Chondrocyte (in vitro differentiated cells): ENCODE results near the gene CSF3R. TPM values are rescaled to one million over a fixed set of nuclear protein-coding genes. Genes with fewer than 3 reads are reported as not detected.
A peak's percentile ranks its signal among the peaks of the same experiment; 100 is the strongest.

ENCODE experiments used
- DNase-seq: peaks from one replicate; pipeline ENCODE4 v3.0.0; 2021; ENCODE audit warnings: mixed read lengths, low spot score
- H3K27ac Mint-ChIP-seq: one replicate; pipeline ENCODE4 v1.8.0; 2021; ENCODE audit warnings: mild to moderate bottlenecking, moderate library complexity, mixed read lengths; ENCODE audit not compliant: unreplicated experiment
- H3K27me3 Mint-ChIP-seq: 2 replicates; pipeline ENCODE4 v1.8.0; 2021; ENCODE audit warnings: low read depth, mixed read lengths
- H3K36me3 Mint-ChIP-seq: 2 replicates; pipeline ENCODE4 v1.8.0; 2021; ENCODE audit warnings: low read depth, mixed read lengths
- H3K4me1 Mint-ChIP-seq: 2 replicates; pipeline ENCODE4 v1.8.0; 2021; ENCODE audit warnings: low read depth, mild to moderate bottlenecking, mixed read lengths
- H3K4me3 Mint-ChIP-seq: one replicate; pipeline ENCODE4 v1.8.0; 2021; ENCODE audit warnings: mild to moderate bottlenecking, moderate library complexity, mixed read lengths; ENCODE audit not compliant: unreplicated experiment
- H3K9me3 Mint-ChIP-seq: 2 replicates; pipeline ENCODE4 v1.8.0; 2021; ENCODE audit warnings: low read depth, mixed read lengths
- CTCF ChIP-seq: fragments of 200-600 bp; sonication (generic); IDR thresholded peaks from 2 replicates; pipeline ENCODE4 v1.5.0; 2021; ENCODE audit warnings: antibody characterized with exemption, mild to moderate bottlenecking, moderate library complexity
- total RNA-seq: library from RNA; stranded (reverse); gene quantifications from 3 replicates; pipeline ENCODE4 v1.2.1, GENCODE V29; 2021

The CSF3R gene
- total RNA-seq, 1 donor from 2014 or later: not detected

DNA sequence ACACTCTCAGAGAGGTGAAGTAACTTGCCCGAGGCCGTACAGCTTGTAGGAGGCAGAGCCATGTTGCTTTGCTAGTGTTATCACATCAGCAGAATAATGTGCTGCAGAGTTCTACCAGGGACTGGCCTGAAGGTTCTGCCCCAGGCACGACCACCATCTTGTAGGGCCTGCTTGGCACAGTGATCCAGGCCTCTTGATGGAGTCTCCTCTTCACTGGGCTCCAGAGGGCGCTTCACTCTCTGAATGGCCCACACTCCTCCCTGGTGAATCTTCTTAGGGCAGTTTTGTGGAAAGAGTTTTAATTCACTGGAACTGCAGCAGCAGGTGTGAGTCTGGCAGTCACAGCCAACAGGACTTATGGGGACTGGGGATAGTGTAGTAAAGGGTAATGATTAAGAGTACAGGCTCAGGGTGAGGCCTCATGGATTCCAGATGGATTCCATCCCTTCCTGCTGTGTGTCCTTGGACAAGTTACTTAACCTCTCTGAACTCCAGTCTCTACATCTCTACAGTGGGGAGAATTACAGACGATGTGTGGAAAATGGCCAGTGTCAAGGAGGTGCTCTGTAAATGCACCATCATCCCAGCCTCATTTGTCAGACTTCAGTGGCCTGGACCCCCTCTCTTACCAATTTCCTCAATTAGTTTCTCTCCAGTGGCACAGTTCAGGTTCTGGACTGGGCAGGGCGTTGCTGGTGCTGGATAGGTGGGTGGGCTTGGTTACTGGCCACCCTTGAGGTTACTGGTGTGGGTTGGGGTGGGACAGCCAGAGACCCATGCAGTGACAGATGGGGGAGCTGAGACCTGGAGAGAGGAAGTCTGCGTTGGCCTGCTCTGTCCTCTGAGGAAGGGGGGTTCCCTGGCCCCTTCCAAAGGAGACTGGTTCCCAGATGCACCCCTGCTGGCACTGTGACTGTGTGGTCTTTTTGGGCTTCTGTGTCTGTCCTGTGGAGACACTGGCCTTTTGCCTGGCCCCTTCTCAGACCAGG, 45.9 kb upstream of the CSF3R start:
- H3K4me3 Mint-ChIP-seq: no peak overlapping the region
- no peak for DNase-seq
- no peaks in the 10 kb centered on the region for H3K36me3 Mint-ChIP-seq
- H3K4me1 Mint-ChIP-seq: no peaks in the 10 kb centered on the region
- no peak overlapping the region for H3K27ac Mint-ChIP-seq
- TF ChIP-seq CTCF: peak; percentile 24
- peaks cover 6% of the 10 kb centered on the region for H3K9me3 Mint-ChIP-seq
- peaks cover 17% of the 10 kb centered on the region for H3K27me3 Mint-ChIP-seq

GRCh38 chr1:36525166-36525565, 42.5 kb upstream of the CSF3R start:
- no peaks in the 10 kb centered on the region for H3K9me3 Mint-ChIP-seq
- no peaks in the 10 kb centered on the region for H3K36me3 Mint-ChIP-seq
- TF ChIP-seq CTCF: no peak
- peaks cover 5% of the 10 kb centered on the region for H3K27me3 Mint-ChIP-seq
- no peak for DNase-seq
- H3K4me3 Mint-ChIP-seq: no peak overlapping the region
- no peak overlapping the region for H3K27ac Mint-ChIP-seq
- H3K4me1 Mint-ChIP-seq: no peaks in the 10 kb centered on the region

GRCh38 chr1:36524359-36525062, 41.8 kb upstream of the CSF3R start:
- Mint-ChIP-seq H3K27ac (no peak overlapping the region), H3K36me3 (no peaks in the 10 kb centered on the region)
- DNase-seq: no peak

GRCh38 chr1:36523850-36524249, 41.1 kb upstream of the CSF3R start:
- Mint-ChIP-seq H3K36me3 (no peaks in the 10 kb centered on the region), H3K4me3 (no peak overlapping the region), H3K9me3 (no peaks in the 10 kb centered on the region), H3K4me1 (no peaks in the 10 kb centered on the region), H3K27ac (no peak overlapping the region), H3K27me3 (peaks cover 5% of the 10 kb centered on the region)
- DNase-seq: no peak
- no peak for TF ChIP-seq CTCF

More at GRCh38 chr1:36524359-36525062, 41.8 kb upstream of the CSF3R start:
- peaks cover 5% of the 10 kb centered on the region for H3K27me3 Mint-ChIP-seq
- no peak for TF ChIP-seq CTCF
- no peaks in the 10 kb centered on the region for H3K9me3 Mint-ChIP-seq
- no peaks in the 10 kb centered on the region for H3K4me1 Mint-ChIP-seq
- no peak overlapping the region for H3K4me3 Mint-ChIP-seq

GRCh38 chr1:36523230-36523495, 40.5 kb upstream of the CSF3R start:
- no peaks in the 10 kb centered on the region for H3K9me3 Mint-ChIP-seq
- H3K36me3 Mint-ChIP-seq: no peaks in the 10 kb centered on the region
- H3K4me1 Mint-ChIP-seq: no peaks in the 10 kb centered on the region
- no peak overlapping the region for H3K4me3 Mint-ChIP-seq
- H3K27me3 Mint-ChIP-seq: peaks cover 5% of the 10 kb centered on the region
- DNase-seq: no peak
- H3K27ac Mint-ChIP-seq: no peak overlapping the region
- no peak for TF ChIP-seq CTCF
